Measurements from ENCODE around the gene RPS15.

GRCh38 chr19:1446713-1447481 is 8.7 kb downstream of the RPS15 start:
- TF ChIP-seq YY1 (IDR thresholded peaks at IDR 0.05; ENCODE audit: low read depth): no peak
- TF ChIP-seq, protein P1, sequence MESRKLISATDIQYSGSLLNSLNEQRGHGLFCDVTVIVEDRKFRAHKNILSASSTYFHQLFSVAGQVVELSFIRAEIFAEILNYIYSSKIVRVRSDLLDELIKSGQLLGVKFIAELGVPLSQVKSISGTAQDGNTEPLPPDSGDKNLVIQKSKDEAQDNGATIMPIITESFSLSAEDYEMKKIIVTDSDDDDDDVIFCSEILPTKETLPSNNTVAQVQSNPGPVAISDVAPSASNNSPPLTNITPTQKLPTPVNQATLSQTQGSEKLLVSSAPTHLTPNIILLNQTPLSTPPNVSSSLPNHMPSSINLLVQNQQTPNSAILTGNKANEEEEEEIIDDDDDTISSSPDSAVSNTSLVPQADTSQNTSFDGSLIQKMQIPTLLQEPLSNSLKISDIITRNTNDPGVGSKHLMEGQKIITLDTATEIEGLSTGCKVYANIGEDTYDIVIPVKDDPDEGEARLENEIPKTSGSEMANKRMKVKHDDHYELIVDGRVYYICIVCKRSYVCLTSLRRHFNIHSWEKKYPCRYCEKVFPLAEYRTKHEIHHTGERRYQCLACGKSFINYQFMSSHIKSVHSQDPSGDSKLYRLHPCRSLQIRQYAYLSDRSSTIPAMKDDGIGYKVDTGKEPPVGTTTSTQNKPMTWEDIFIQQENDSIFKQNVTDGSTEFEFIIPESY (IDR thresholded peaks at IDR 0.05; ENCODE audit: borderline replicate concordance, low read depth): no peak
- no peak for TF ChIP-seq GABPA (IDR thresholded peaks at IDR 0.05; ENCODE audit: low read depth)
- no peak for TF ChIP-seq EZH2phosphoT487 (IDR thresholded peaks at IDR 0.05; ENCODE audit: borderline replicate concordance, low read depth)
- TF ChIP-seq, protein P2, sequence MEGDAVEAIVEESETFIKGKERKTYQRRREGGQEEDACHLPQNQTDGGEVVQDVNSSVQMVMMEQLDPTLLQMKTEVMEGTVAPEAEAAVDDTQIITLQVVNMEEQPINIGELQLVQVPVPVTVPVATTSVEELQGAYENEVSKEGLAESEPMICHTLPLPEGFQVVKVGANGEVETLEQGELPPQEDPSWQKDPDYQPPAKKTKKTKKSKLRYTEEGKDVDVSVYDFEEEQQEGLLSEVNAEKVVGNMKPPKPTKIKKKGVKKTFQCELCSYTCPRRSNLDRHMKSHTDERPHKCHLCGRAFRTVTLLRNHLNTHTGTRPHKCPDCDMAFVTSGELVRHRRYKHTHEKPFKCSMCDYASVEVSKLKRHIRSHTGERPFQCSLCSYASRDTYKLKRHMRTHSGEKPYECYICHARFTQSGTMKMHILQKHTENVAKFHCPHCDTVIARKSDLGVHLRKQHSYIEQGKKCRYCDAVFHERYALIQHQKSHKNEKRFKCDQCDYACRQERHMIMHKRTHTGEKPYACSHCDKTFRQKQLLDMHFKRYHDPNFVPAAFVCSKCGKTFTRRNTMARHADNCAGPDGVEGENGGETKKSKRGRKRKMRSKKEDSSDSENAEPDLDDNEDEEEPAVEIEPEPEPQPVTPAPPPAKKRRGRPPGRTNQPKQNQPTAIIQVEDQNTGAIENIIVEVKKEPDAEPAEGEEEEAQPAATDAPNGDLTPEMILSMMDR (IDR thresholded peaks at IDR 0.05): no peak
- TF ChIP-seq POLR2AphosphoS5 (IDR thresholded peaks at IDR 0.05; ENCODE audit: low read depth, low read length): no peak
- TF ChIP-seq SIN3A (IDR thresholded peaks at IDR 0.05; ENCODE audit: borderline replicate concordance, low read depth, low read length): no peak
- TF ChIP-seq TAF1 (IDR thresholded peaks at IDR 0.05; ENCODE audit: borderline replicate concordance, low read depth, low read length): no peak
- no peak for TF ChIP-seq ELF1 (IDR thresholded peaks at IDR 0.05)
- no peak for TF ChIP-seq EP300 (IDR thresholded peaks at IDR 0.05; ENCODE audit: borderline replicate concordance in 1 of 2, low read depth in 1 of 2, low read length in 1 of 2)

Measured in SK-N-SH (cell line).